H1 (cell line): ENCODE data around the gene PRKAR1B. TPM values are rescaled to one million over a fixed set of nuclear protein-coding genes. Genes with fewer than 3 reads are reported as not detected.

Experiments
- CTCF ChIA-PET: fragments of 300-600 bp; sonication (Branson Sonifier 250); formaldehyde crosslinking; loops from one replicate; lab custom pipeline; 2021; ENCODE audit not compliant: partially characterized antibody; lab: Charles Lee
- POLR2A ChIA-PET: fragments of 300-600 bp; sonication (Branson Sonifier 250); formaldehyde crosslinking; loops from one replicate; lab custom pipeline; 2021; ENCODE audit warnings: inconsistent platforms; ENCODE audit not compliant: partially characterized antibody; lab: Charles Lee
- DNase-seq, 2 experiments: peaks; one replicate each; pipeline versions ENCODE4 v3.0.0 to v3.0.0-alpha.2; 2010 to 2022; ENCODE audit warnings: low spot score in 2 of 2, low read depth in 1 of 2, mixed read lengths in 1 of 2
- FAIRE-seq: peaks from 2 replicates; lab custom pipeline; 2011; peaks lifted over from hg19 to GRCh38; lab: Jason Lieb, UNC
- H2AFZ ChIP-seq: 2 replicates; pipeline ENCODE4 v1.8.1; 2012; ENCODE audit warnings: low read length, inconsistent platforms
- H2AK5ac ChIP-seq: 2 replicates; pipeline ENCODE4 v1.6.1; 2013; ENCODE audit warnings: low read depth, low read length
- H2BK120ac ChIP-seq: replicated peaks from 2 replicates; pipeline ENCODE3; 2013; ENCODE audit warnings: low read depth, low read length, inconsistent platforms
- H2BK12ac ChIP-seq: 2 replicates; pipeline ENCODE4 v1.6.1; 2013; ENCODE audit warnings: low read depth, low read length
- H2BK15ac ChIP-seq: 2 replicates; pipeline ENCODE4 v1.6.1; 2013; ENCODE audit warnings: low read length
- H2BK20ac ChIP-seq: 2 replicates; pipeline ENCODE4 v1.6.1; 2013; ENCODE audit warnings: low read length
- H2BK5ac ChIP-seq: 2 replicates; pipeline ENCODE4 v1.6.1; 2013; ENCODE audit warnings: low read depth, low read length
- H3K14ac ChIP-seq: 2 replicates; pipeline ENCODE4 v1.6.1; 2013; ENCODE audit warnings: inconsistent platforms; ENCODE audit not compliant: insufficient read length
- H3K18ac ChIP-seq: 2 replicates; pipeline ENCODE4 v1.6.1; 2013; ENCODE audit warnings: low read length; ENCODE audit errors: extremely low read depth
- H3K23ac ChIP-seq: 2 replicates; pipeline ENCODE4 v1.6.1; 2013; ENCODE audit warnings: inconsistent platforms; ENCODE audit not compliant: insufficient read length
- H3K23me2 ChIP-seq: 2 replicates; pipeline ENCODE4 v1.6.1; 2013; ENCODE audit warnings: low read depth, low read length
- H3K27ac ChIP-seq: 2 replicates; pipeline ENCODE4 v1.6.1; 2011; ENCODE audit warnings: low read depth, low read length, inconsistent platforms
- H3K27me3 ChIP-seq, 4 experiments: replicated peaks in 1 of 4; 1 replicate in 1 of 4; 2 replicates in 3 of 4; pipeline versions ENCODE4 v1.6.1 to v1.8.1; 2011 to 2013; ENCODE audit warnings: low read length in 3 of 4, mild to moderate bottlenecking in 3 of 4, inconsistent platforms in 2 of 4, mixed read lengths in 2 of 4, moderate library complexity in 1 of 4; ENCODE audit not compliant: control insufficient read depth in 3 of 4, insufficient read depth in 3 of 4; ENCODE audit errors: extremely low read depth in 1 of 4
- H3K36me3 ChIP-seq, 4 experiments: 2 replicates each; pipeline versions ENCODE4 v1.6.1 to v1.8.1; 2011 to 2013; ENCODE audit warnings: mild to moderate bottlenecking in 4 of 4, low read length in 3 of 4, moderate library complexity in 2 of 4, control low read depth in 1 of 4, inconsistent platforms in 1 of 4; ENCODE audit not compliant: insufficient read depth in 4 of 4, control insufficient read depth in 2 of 4
- H3K4ac ChIP-seq: replicated peaks from 2 replicates; pipeline ENCODE3; 2013; ENCODE audit warnings: low read length, low read depth, mixed read lengths, inconsistent platforms; ENCODE audit not compliant: insufficient read length
- H3K4me1 ChIP-seq, 4 experiments: replicated peaks in 1 of 4; 1 replicate in 1 of 4; 2 replicates in 3 of 4; pipeline versions ENCODE4 v1.6.1 to v1.8.1; 2011 to 2013; ENCODE audit warnings: low read length in 3 of 4, inconsistent platforms in 2 of 4, mixed read lengths in 1 of 4; ENCODE audit not compliant: insufficient read depth in 4 of 4, control insufficient read depth in 3 of 4
- H3K4me2 ChIP-seq, 2 experiments: 2 replicates each; pipeline versions ENCODE4 v1.6.1 to v1.8.1; 2011 to 2013; ENCODE audit warnings: low read depth in 2 of 2, low read length in 2 of 2, control low read depth in 1 of 2, inconsistent platforms in 1 of 2, mild to moderate bottlenecking in 1 of 2; ENCODE audit not compliant: insufficient read depth in 1 of 2
- H3K4me3 ChIP-seq, 4 experiments: fragments of 200-600, 300-600 bp in 1 of 4; sonication (generic), shearing (Covaris generic), sonication (Bioruptor Twin) in 1 of 4; 2 replicates each; pipeline versions ENCODE4 v1.5.1 to v1.8.1; 2011 to 2016; ENCODE audit warnings: low read length in 4 of 4, low read depth in 3 of 4, control low read depth in 2 of 4, inconsistent platforms in 2 of 4, mild to moderate bottlenecking in 2 of 4, mixed read lengths in 1 of 4, moderate library complexity in 1 of 4; ENCODE audit not compliant: insufficient read depth in 2 of 4; ENCODE audit errors: extremely low read depth in 1 of 4
- H3K56ac ChIP-seq: replicated peaks from 2 replicates; pipeline ENCODE3; 2013; ENCODE audit warnings: low read depth, mild to moderate bottlenecking, mixed read lengths, low read length, inconsistent platforms; ENCODE audit not compliant: insufficient read length
- H3K79me1 ChIP-seq: 2 replicates; pipeline ENCODE4 v1.6.1; 2013; ENCODE audit warnings: low read depth, low read length, control low read depth
- H3K79me2 ChIP-seq, 2 experiments: 2 replicates each; pipeline versions ENCODE4 v1.6.1 to v1.8.1; 2012 to 2013; ENCODE audit warnings: low read length in 2 of 2, mild to moderate bottlenecking in 2 of 2, inconsistent platforms in 1 of 2; ENCODE audit not compliant: insufficient read depth in 2 of 2, control insufficient read depth in 1 of 2
- H3K9ac ChIP-seq, 4 experiments: replicated peaks in 1 of 4; 1 replicate in 1 of 4; 2 replicates in 3 of 4; pipeline versions ENCODE4 v1.6.1 to v1.8.1; 2011 to 2013; ENCODE audit warnings: low read depth in 3 of 4, low read length in 3 of 4, control low read depth in 2 of 4, mild to moderate bottlenecking in 2 of 4, moderate library complexity in 2 of 4, inconsistent platforms in 1 of 4; ENCODE audit errors: extremely low read depth in 1 of 4
- H3K9me3 ChIP-seq, 2 experiments: 2 replicates each; pipeline versions ENCODE4 v1.6.1 to v1.8.1; 2012 to 2013; ENCODE audit warnings: mild to moderate bottlenecking in 2 of 2, moderate library complexity in 2 of 2, control low read depth in 1 of 2, inconsistent platforms in 1 of 2, low read depth in 1 of 2, low read length in 1 of 2, mixed read lengths in 1 of 2; ENCODE audit not compliant: insufficient read depth in 2 of 2
- H4K20me1 ChIP-seq, 2 experiments: replicated peaks in 1 of 2; 2 replicates each; pipeline versions ENCODE3 to v1.8.1; 2011 to 2013; ENCODE audit warnings: inconsistent platforms in 2 of 2, low read length in 2 of 2, mild to moderate bottlenecking in 1 of 2; ENCODE audit not compliant: insufficient read depth in 2 of 2, control insufficient read depth in 1 of 2
- H4K5ac ChIP-seq: 2 replicates; pipeline ENCODE4 v1.6.1; 2013; ENCODE audit warnings: low read length, low read depth, mixed read lengths, inconsistent platforms; ENCODE audit not compliant: insufficient read length
- H4K8ac ChIP-seq: 2 replicates; pipeline ENCODE4 v1.8.0; 2013; ENCODE audit warnings: mild to moderate bottlenecking, moderate library complexity, low read length, inconsistent platforms; ENCODE audit not compliant: insufficient read depth; ENCODE audit errors: extremely low read depth
- H4K91ac ChIP-seq: replicated peaks from 2 replicates; pipeline ENCODE3; 2013; ENCODE audit warnings: low read length, mixed read lengths, inconsistent platforms; ENCODE audit not compliant: insufficient read length
- CEBPB ChIP-seq: IDR thresholded peaks from 2 replicates; pipeline ENCODE4 v1.6.1; 2012; ENCODE audit warnings: low read depth, low read length
- GABPA ChIP-seq: IDR thresholded peaks from 2 replicates; pipeline ENCODE4 v1.6.1; 2011; ENCODE audit warnings: mild to moderate bottlenecking, low read length, moderate library complexity, borderline replicate concordance; ENCODE audit not compliant: insufficient read depth
- HDAC2 ChIP-seq, 2 experiments: fragments of 300-600 bp in 1 of 2; sonication (generic) in 1 of 2; IDR thresholded peaks; 2 replicates each; pipeline ENCODE4 v1.6.1; 2011 to 2012; ENCODE audit warnings: low read depth in 2 of 2, low read length in 2 of 2, mild to moderate bottlenecking in 2 of 2, moderate library complexity in 2 of 2, borderline replicate concordance in 1 of 2, inconsistent platforms in 1 of 2
- KDM1A ChIP-seq: fragments of 200-600, 300-600 bp; sonication (generic); IDR thresholded peaks from 2 replicates; pipeline ENCODE4 v1.7.1; 2016; ENCODE audit warnings: mild to moderate bottlenecking, low read length, borderline replicate concordance
- KDM5A ChIP-seq: fragments of 200-600 bp; IDR thresholded peaks from 2 replicates; pipeline ENCODE4 v1.7.1; 2012; ENCODE audit warnings: mild to moderate bottlenecking, low read length, inconsistent platforms, mixed read lengths
- MAFK ChIP-seq: IDR thresholded peaks from 2 replicates; pipeline ENCODE4 v1.6.1; 2012; ENCODE audit warnings: low read depth, mild to moderate bottlenecking, improper control_type of control experiment, low read length
- NANOG ChIP-seq: IDR thresholded peaks from 2 replicates; pipeline ENCODE4 v1.6.1; 2011; ENCODE audit warnings: low read length, low read depth, mild to moderate bottlenecking, inconsistent platforms; ENCODE audit not compliant: insufficient read depth, poor library complexity, severe bottlenecking
- SIN3A ChIP-seq, 2 experiments: IDR thresholded peaks in 1 of 2; conservative IDR thresholded peaks in 1 of 2; 2 replicates each; pipeline ENCODE4 v1.6.1; 2011 to 2012; ENCODE audit warnings: low read length in 2 of 2, improper control_type of control experiment in 1 of 2, low read depth in 1 of 2, mild to moderate bottlenecking in 1 of 2
- YY1 ChIP-seq: IDR thresholded peaks from 2 replicates; pipeline ENCODE4 v1.6.1; 2011; ENCODE audit warnings: low read depth, mild to moderate bottlenecking, low read length
- WGBS, 2 experiments: shearing (Covaris generic) in 1 of 2; methylation state at CpG; one replicate each; pipeline versions ENCODE4 v1.1.6 to v1.1.7; 2013 to 2015; ENCODE audit warnings: low lambda C conversion rate in 2 of 2, mixed read lengths in 2 of 2, inconsistent platforms in 1 of 2, low coverage in 1 of 2, missing lambda C conversion rate in 1 of 2; ENCODE audit not compliant: insufficient replicate concordance in 2 of 2, insufficient coverage in 1 of 2, insufficient read length in 1 of 2; ENCODE audit errors: extremely low coverage in 1 of 2, missing lambda C conversion rate in 1 of 2; 5-methylcytosine and 5-hydroxymethylcytosine counted together
- polyA plus RNA-seq, 7 experiments: library from polyadenylated mRNA; depleted of rRNA in 3 of 7; stranded (reverse) in 5 of 7; unstranded in 2 of 7; fragments of >200 nt in 5 of 7; fragments of 200-250 nt in 2 of 7; gene quantifications; 1 replicate in 5 of 7; 2 replicates in 1 of 7; 4 replicates in 1 of 7; pipeline versions ENCODE4 v1.2.1 to v1.2.3, GENCODE V29; 2011 to 2013; ENCODE audit warnings: missing spikeins in 2 of 7, mixed read lengths in 2 of 7
- total RNA-seq: library from RNA; stranded (reverse); fragmentation: NEBNext Ultra II Directional; extraction: Animal tissue kit (Norgen Biotek cat#: 25700); gene quantifications from 2 replicates; pipeline ENCODE4 v1.2.1, GENCODE V29; 2021
- TF ChIP-seq, protein P1 (sequence below): IDR thresholded peaks from 2 replicates; pipeline ENCODE4 v1.6.1; 2012; ENCODE audit warnings: low read length, inconsistent platforms

Gene PRKAR1B
- total and polyA plus RNA-seq, 2 of the 8 experiments (the other 6 are each of a cell fraction or from before 2014, with no cell fraction given): 12.3 to 55.7 TPM

DNA sequence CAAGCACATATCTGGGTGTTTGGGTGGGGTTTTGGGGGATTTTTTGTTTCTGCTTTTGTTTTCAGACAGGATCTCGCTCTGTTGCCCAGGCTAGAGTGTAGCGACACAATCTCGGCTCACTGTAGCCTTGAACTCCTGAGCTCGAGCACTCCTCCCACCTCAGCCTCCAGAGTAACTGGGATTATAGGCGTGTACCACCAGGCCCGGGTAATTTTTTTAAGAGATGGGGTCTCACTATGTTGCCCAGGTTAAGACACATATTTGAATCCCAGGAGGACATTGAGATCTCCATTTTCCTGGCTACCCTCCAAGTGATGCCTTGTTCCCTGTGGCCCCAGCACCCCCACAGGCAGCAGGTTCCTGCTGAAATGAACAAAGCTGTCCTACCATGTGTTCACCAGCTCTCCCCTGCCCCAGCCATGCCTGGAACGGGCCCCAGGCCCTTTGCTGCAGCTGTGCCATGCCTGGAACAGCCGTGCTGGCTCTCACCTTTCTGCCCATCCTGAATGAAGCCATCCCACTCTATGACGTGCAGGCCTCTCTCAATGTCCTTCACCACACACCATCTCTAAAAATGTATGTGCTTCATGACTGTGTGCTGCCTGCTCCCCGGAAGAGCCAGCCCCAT is 55.6 kb downstream of the PRKAR1B start:
- WGBS, 2 experiments: 83% methylated on average over 10 of the region's 10 CpGs; no CpG with 5 or more reads in 1 of the 2 experiments
- Histone ChIP-seq H3K4me2 (no peak overlapping the region), H3K27me3 (no peaks in the 10 kb centered on the region), H4K91ac (no peak overlapping the region), H4K5ac (no peak overlapping the region), H3K79me1 (no peaks in the 10 kb centered on the region; the same call in 1 of the 2 replicates), H3K9ac (no peak overlapping the region), H3K27ac (no peak overlapping the region), H3K23me2 (peaks cover 4% of the 10 kb centered on the region; the same call in 1 of the 2 replicates), H3K4me3 (no peak overlapping the region), H2BK15ac (no peak overlapping the region), H3K79me2 (no peaks in the 10 kb centered on the region), H2AFZ (no peak overlapping the region), H3K36me3 (peaks cover 0 to 15% (median 6%) of the 10 kb centered on the region in 4 experiments; a peak in 4 of 8 replicates), H4K8ac (no peak overlapping the region), H2BK20ac (no peak overlapping the region), H3K4me1 (peaks cover 0 to 3% (median under 1%) of the 10 kb centered on the region in 4 experiments; a peak in 4 of 7 replicates), H2AK5ac (no peak overlapping the region), H3K9me3 (0 out of 4 replicates have a peak, but pooled peaks cover 0 to 4% of the 10 kb centered on the region in 2 experiments), H2BK120ac (no peak overlapping the region), H3K4ac (no peak overlapping the region), H2BK5ac (no peak overlapping the region), H4K20me1 (peaks cover 0 to 4% of the 10 kb centered on the region in 2 experiments), H3K14ac (no peak overlapping the region), H2BK12ac (no peak overlapping the region), H3K18ac (no peak overlapping the region), H3K23ac (no peak overlapping the region), H3K56ac (no peak overlapping the region)
- DNase-seq (no peak), FAIRE-seq (no peak)
- ChIA-PET POLR2A (interaction anchor here (0.8 kb wide), 1 partner anchor 133 kb away, joined by 4 read pairs; no protein-coding TSS in a partner anchor), CTCF (interaction anchor here (0.7 to 1.7 kb wide), 4 partner anchors 10 to 608 kb away, joined by 3 to 4 read pairs (median 3); no protein-coding TSS in a partner anchor)
- no peak for TF ChIP-seq KDM1A
- no peak for TF ChIP-seq CEBPB
- no peak for TF ChIP-seq HDAC2 (IDR thresholded peaks at IDR 0.05; ENCODE audit: borderline replicate concordance in 1 of 2, low read depth in 2 of 2, low read length in 2 of 2)
- TF ChIP-seq KDM5A: no peak
- no peak for TF ChIP-seq GABPA
- no peak for TF ChIP-seq YY1
- TF ChIP-seq MAFK: no peak
- TF ChIP-seq, protein P1, sequence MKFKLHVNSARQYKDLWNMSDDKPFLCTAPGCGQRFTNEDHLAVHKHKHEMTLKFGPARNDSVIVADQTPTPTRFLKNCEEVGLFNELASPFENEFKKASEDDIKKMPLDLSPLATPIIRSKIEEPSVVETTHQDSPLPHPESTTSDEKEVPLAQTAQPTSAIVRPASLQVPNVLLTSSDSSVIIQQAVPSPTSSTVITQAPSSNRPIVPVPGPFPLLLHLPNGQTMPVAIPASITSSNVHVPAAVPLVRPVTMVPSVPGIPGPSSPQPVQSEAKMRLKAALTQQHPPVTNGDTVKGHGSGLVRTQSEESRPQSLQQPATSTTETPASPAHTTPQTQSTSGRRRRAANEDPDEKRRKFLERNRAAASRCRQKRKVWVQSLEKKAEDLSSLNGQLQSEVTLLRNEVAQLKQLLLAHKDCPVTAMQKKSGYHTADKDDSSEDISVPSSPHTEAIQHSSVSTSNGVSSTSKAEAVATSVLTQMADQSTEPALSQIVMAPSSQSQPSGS: no peak
- no peak for TF ChIP-seq SIN3A (conservative IDR thresholded peaks at IDR 0.05 in 1 of 2, IDR thresholded peaks at IDR 0.05 in 1 of 2; ENCODE audit: low read depth in 1 of 2, low read length in 2 of 2)
- no peak for TF ChIP-seq NANOG
